GM21447 (cell line): ENCODE measurements around the gene TCP10L.
A peak's percentile ranks its signal among the peaks of the same experiment; 100 is the strongest.
"Not testable (repeated sequence)": the region's sequence is repeated elsewhere in the genome, so short reads cannot be mapped to it uniquely, and the experiment has no call there.

Experiments used
- ATAC-seq: cut with Tn5 transposase; IDR thresholded peaks from one replicate; pipeline ENCODE4 v1.9.1; 2021; ENCODE audit not compliant: unreplicated experiment

The TCP10L gene

GRCh38 chr21:32585042-32585710 is at the start of gene TCP10L:
TCP10L (minus strand) TSS chr21:32585523; CDS start chr21:32584304, 1,219 bp downstream.
- ATAC-seq = no peak

- ATAC-seq = no peak
These were observed 41.4 kb upstream of the TCP10L start for GRCh38 chr21:32626621-32627196.

GRCh38 chr21:32618218-32618617 is 32.9 kb upstream of the TCP10L start:
- ATAC-seq = not testable (repeated sequence)

- no peak for ATAC-seq
These were observed 28.2 kb upstream of the TCP10L start for GRCh38 chr21:32613436-32614043.

GRCh38 chr21:32612999-32613337 is 27.6 kb upstream of the TCP10L start:
- ATAC-seq = no peak

- peak; percentile 94 for ATAC-seq
These were observed 27.0 kb upstream of the TCP10L start, which contains the start of gene CFAP298 for GRCh38 chr21:32612075-32612998. CFAP298 (minus strand) TSS chr21:32612377; CDS start chr21:32612243, 134 bp downstream.

GRCh38 chr21:32611471-32611997 is 26.2 kb upstream of the TCP10L start:
- no peak for ATAC-seq

- not testable (repeated sequence) for ATAC-seq
These were observed 25.6 kb upstream of the TCP10L start for GRCh38 chr21:32610940-32611339.

- no peak for ATAC-seq
These were observed 23.5 kb upstream of the TCP10L start for GRCh38 chr21:32608851-32609250.

- ATAC-seq = no peak
These were observed 20.1 kb upstream of the TCP10L start for GRCh38 chr21:32605469-32605868.

GRCh38 chr21:32604464-32604863 is 19.1 kb upstream of the TCP10L start:
- no peak for ATAC-seq

- no peak for ATAC-seq
These were observed 17.8 kb upstream of the TCP10L start for GRCh38 chr21:32603131-32603530.

GRCh38 chr21:32602099-32602498 is 16.8 kb upstream of the TCP10L start:
- ATAC-seq = no peak

- ATAC-seq = no peak
These were observed 14.2 kb upstream of the TCP10L start for GRCh38 chr21:32599526-32599925.

GRCh38 chr21:32599091-32599490 is 13.8 kb upstream of the TCP10L start:
- no peak for ATAC-seq

GRCh38 chr21:32597205-32597604 is 11.9 kb upstream of the TCP10L start:
- ATAC-seq = no peak

GRCh38 chr21:32595431-32595830 is 10.1 kb upstream of the TCP10L start:
- no peak for ATAC-seq

GRCh38 chr21:32593690-32594089 is 8.4 kb upstream of the TCP10L start:
- ATAC-seq = no peak

GRCh38 chr21:32592929-32593502 is 7.7 kb upstream of the TCP10L start:
- no peak for ATAC-seq

- ATAC-seq = no peak
These were observed 4.8 kb upstream of the TCP10L start for GRCh38 chr21:32590130-32590529.

GRCh38 chr21:32587651-32588050 is 2.3 kb upstream of the TCP10L start:
- ATAC-seq = no peak
